Stomach (tissue), 9 donors: ENCODE measurements around the gene PARL. TPM values are rescaled to one million over a fixed set of nuclear protein-coding genes. Genes with fewer than 3 reads are reported as not detected.

Experiments
- DNase-seq, 2 donors: peaks; one replicate each; pipeline versions ENCODE4 v3.0.0 to v3.0.0-alpha.2; 2013 to 2019
- H3K27ac ChIP-seq, 5 donors: fragments of 200-600 bp in 4 of 5; sonication (generic) in 4 of 5; one replicate each; pipeline ENCODE4 v1.5.1; 2013 to 2019; ENCODE audit warnings: mild to moderate bottlenecking in 1 of 5, moderate library complexity in 1 of 5
- H3K27me3 ChIP-seq, 3 donors: fragments of 200-600 bp; sonication (generic); one replicate each; pipeline ENCODE4 v1.5.1; 2017 to 2019; ENCODE audit warnings: mixed run types in 1 of 3
- H3K36me3 ChIP-seq, 4 donors: fragments of 200-600 bp; sonication (generic); 1 replicate in 3 of 4; 2 replicates in 1 of 4; pipeline ENCODE4 v1.5.1; 2016 to 2019
- H3K4me1 ChIP-seq, 4 donors: fragments of 200-600 bp; sonication (generic); one replicate each; pipeline ENCODE4 v1.5.1; 2016 to 2019
- H3K4me3 ChIP-seq, 4 donors: fragments of 200-600 bp; sonication (generic) in 3 of 4; one replicate each; pipeline ENCODE4 v1.5.1; 2016 to 2019; ENCODE audit warnings: mild to moderate bottlenecking in 1 of 4
- H3K9me3 ChIP-seq, 4 donors: fragments of 200-600 bp; sonication (generic); one replicate each; pipeline ENCODE4 v1.5.1; 2016 to 2019
- EP300 ChIP-seq: sonication (generic); formaldehyde crosslinking; IDR thresholded peaks from one replicate; pipeline ENCODE4 v1.6.1; 2017; ENCODE audit warnings: antibody characterized with exemption
- POLR2A ChIP-seq, 4 donors: fragments of 450-650 bp; IDR thresholded peaks; one replicate each; pipeline ENCODE4 v1.6.1; 2016; ENCODE audit warnings: antibody characterized with exemption in 4 of 4, control low read depth in 2 of 4, mild to moderate bottlenecking in 1 of 4, moderate library complexity in 1 of 4
- POLR2AphosphoS5 ChIP-seq, 3 donors: sonication (generic); formaldehyde crosslinking; IDR thresholded peaks; one replicate each; pipeline ENCODE4 v1.6.1; 2016; ENCODE audit warnings: antibody characterized with exemption in 3 of 3
- WGBS, 5 donors: extraction: QIAGEN DNeasy Blood & Tissue Kit in 3 of 5; methylation state at CpG; one replicate each; pipeline versions ENCODE4 v1.1.5 to v1.1.7; 2013 to 2018; 5-methylcytosine and 5-hydroxymethylcytosine counted together
- intact Hi-C: fragments of 100-400 bp; cut with DNase I; formaldehyde crosslinking; loops from one replicate; pipeline ENCODE4 v1.15.1; 2023; ENCODE audit warnings: low total_unique reads
- polyA plus RNA-seq, 3 donors: library from polyadenylated mRNA; stranded (reverse); fragments of 200-250 nt; gene quantifications; one replicate each; pipeline ENCODE4 v1.2.3, GENCODE V29; 2013
- total RNA-seq, 5 donors: library from RNA; depleted of rRNA; stranded (reverse); fragments of >200 nt; gene quantifications; one replicate each; pipeline versions ENCODE4 v1.1.0 to v1.2.3, GENCODE V29; 2014 to 2016
- TF ChIP-seq, protein P1 (sequence below), 7 experiments: fragments of 450-650 bp in 4 of 7; fragments of 200-600 bp in 3 of 7; sonication (generic) in 3 of 7; IDR thresholded peaks; one replicate each; pipeline ENCODE4 v1.5.1; 2016 to 2019; ENCODE audit warnings: antibody characterized with exemption in 7 of 7, control low read depth in 2 of 7, mild to moderate bottlenecking in 1 of 7
- donor health status: healthy with polysubstance abuse.
- donor health status: Bipolar disorder and iron deficiency.
- donor health status: healthy.

Gene PARL
- total and polyA plus RNA-seq, 8 donors: 54.3 to 116 (median 85.0) TPM

DNA sequence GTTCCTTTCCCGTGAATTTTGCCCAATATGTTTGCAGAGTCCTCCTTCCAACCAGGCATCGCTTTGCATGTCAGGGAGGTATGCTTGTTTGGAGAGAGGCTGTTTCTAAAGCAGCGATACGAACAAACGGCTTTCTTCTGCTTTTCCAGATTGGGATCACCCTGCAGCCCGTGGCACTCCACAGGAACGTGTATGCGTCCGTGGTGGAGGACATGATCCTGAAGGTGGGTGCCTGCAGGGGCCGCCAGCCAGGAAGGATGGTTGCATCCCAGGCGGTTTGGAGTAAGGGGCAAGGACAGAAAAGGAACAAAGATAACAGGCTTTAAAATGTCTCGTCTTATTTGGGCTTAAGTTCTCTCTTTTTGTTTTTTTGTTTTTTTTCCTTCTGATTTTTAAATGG, 76.8 kb downstream of the PARL start:
- Histone ChIP-seq H3K4me3 (no peak overlapping the region), H3K9me3 (no peaks in the 10 kb centered on the region), H3K4me1 (peaks cover 0 to 4% (median 0%) of the 10 kb centered on the region in 4 donors), H3K36me3 (peaks cover 47 to 100% (median 98%) of the 10 kb centered on the region in 4 donors), H3K27ac (no peak overlapping the region), H3K27me3 (no peaks in the 10 kb centered on the region)
- intact Hi-C loops: no loop called here
- WGBS, 5 donors: 90 to 97% (median 94%) methylated on average over 12 of the region's 12 CpGs
- TF ChIP-seq EP300 (no peak), POLR2AphosphoS5 (IDR thresholded peaks at IDR 0.05) (no peak)
- TF ChIP-seq, protein P1, sequence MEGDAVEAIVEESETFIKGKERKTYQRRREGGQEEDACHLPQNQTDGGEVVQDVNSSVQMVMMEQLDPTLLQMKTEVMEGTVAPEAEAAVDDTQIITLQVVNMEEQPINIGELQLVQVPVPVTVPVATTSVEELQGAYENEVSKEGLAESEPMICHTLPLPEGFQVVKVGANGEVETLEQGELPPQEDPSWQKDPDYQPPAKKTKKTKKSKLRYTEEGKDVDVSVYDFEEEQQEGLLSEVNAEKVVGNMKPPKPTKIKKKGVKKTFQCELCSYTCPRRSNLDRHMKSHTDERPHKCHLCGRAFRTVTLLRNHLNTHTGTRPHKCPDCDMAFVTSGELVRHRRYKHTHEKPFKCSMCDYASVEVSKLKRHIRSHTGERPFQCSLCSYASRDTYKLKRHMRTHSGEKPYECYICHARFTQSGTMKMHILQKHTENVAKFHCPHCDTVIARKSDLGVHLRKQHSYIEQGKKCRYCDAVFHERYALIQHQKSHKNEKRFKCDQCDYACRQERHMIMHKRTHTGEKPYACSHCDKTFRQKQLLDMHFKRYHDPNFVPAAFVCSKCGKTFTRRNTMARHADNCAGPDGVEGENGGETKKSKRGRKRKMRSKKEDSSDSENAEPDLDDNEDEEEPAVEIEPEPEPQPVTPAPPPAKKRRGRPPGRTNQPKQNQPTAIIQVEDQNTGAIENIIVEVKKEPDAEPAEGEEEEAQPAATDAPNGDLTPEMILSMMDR (IDR thresholded peaks at IDR 0.05): no peak
- no peak for DNase-seq

DNA sequence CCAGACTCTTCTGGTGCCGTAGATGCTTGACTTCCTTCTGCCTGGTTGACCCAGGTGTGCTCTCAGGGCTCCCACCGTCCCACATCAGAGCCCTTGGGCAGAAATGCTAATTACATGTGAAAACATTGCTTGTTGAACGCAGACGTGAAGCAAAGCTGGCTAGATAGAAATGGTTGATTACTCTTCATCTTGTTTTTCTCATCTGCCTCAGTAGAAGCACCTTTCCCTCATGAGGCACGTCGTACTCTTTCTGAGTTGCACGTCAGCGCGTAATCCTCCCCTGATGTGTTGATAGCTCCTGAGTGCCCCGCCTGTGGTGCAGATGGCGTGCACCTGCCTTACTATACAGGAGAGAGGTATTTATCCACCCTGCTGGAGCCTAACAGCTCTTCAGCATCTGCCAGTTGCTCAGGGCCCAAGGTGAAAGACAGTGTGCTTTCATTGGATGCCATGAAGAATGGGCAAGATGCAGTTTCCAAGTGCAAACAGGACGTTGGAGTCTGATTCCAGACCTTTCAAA, 77.4 kb downstream of the PARL start:
- Histone ChIP-seq H3K9me3 (no peaks in the 10 kb centered on the region), H3K4me1 (peaks cover 0 to 4% (median 0%) of the 10 kb centered on the region in 4 donors), H3K4me3 (no peak overlapping the region), H3K27ac (no peak overlapping the region), H3K36me3 (peaks cover 52 to 100% (median 100%) of the 10 kb centered on the region in 4 donors), H3K27me3 (no peaks in the 10 kb centered on the region)
- DNase-seq: no peak
- WGBS, 5 donors: 92 to 96% (median 95%) methylated on average over 12 of the region's 12 CpGs
- no peak for TF ChIP-seq EP300
- no peak for TF ChIP-seq POLR2A (IDR thresholded peaks at IDR 0.05)
- TF ChIP-seq, protein P1 (IDR thresholded peaks at IDR 0.05): no peak
- no peak for TF ChIP-seq POLR2AphosphoS5 (IDR thresholded peaks at IDR 0.05)
- intact Hi-C loops: no loop called here

DNA sequence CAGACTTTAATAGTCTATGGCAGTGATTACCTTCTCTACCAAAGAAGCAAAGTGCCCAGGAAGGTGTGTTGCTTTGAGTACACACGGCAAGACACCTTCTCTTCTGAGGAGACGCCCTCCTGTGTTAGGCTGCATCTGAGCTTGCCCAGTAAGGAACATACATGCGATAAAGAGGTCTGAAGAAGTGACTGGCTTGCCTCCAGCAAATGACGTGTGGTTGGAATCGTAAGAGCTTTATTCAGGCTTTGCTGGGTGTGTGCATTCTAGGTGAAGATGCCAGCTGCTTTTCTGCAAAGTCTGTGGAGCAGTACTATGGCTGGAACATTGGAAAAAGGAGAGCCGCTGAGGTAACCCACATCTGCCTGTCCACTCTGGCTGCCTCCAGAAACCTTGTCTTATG, 81.7 kb downstream of the PARL start:
- WGBS, 5 donors: 68 to 79% (median 73%) methylated on average over 5 to 6 of the region's 6 CpGs

DNA sequence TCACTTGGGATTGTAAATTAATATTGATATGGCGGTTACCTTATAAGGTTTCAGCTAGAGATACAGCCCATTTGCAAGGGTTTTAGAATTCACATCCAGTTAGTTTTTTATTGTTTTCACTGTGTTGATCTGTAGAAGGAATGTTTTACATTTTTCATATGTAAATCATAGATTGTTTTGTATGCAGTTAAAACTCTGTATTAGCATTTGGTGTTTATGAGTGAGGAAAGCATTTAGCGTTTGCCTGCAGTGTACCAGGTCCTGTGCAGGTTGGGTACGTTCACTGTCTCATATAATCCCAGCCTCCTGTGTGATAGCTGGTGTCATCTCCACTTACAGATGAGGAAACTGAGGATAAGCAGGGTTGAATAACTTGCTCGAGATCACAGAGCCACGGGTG, 83.1 kb downstream of the PARL start:
- 85 to 96% (median 93%) methylated on average over 5 of the region's 5 CpGs for WGBS, 5 donors
- intact Hi-C loops: no loop called here
- H3K4me1 ChIP-seq: no peaks in the 10 kb centered on the region
- TF ChIP-seq POLR2AphosphoS5 (IDR thresholded peaks at IDR 0.05) (no peak), POLR2A (IDR thresholded peaks at IDR 0.05) (no peak), EP300 (no peak)
- TF ChIP-seq, protein P1 (IDR thresholded peaks at IDR 0.05): no peak
- no peaks in the 10 kb centered on the region for H3K9me3 ChIP-seq
- H3K27ac ChIP-seq: no peak overlapping the region
- peaks cover 46 to 97% (median 97%) of the 10 kb centered on the region in 4 donors for H3K36me3 ChIP-seq
- H3K27me3 ChIP-seq: no peaks in the 10 kb centered on the region
- H3K4me3 ChIP-seq: no peak overlapping the region
- no peak for DNase-seq

More for the DNA sequence above, 81.7 kb downstream of the PARL start:
- Histone ChIP-seq H3K9me3 (no peaks in the 10 kb centered on the region), H3K27me3 (no peaks in the 10 kb centered on the region), H3K4me1 (no peaks in the 10 kb centered on the region), H3K4me3 (no peak overlapping the region), H3K27ac (no peak overlapping the region), H3K36me3 (peaks cover 57 to 100% (median 98%) of the 10 kb centered on the region in 4 donors)
- intact Hi-C loops: no loop called here
- no peak for DNase-seq
- no peak for TF ChIP-seq POLR2AphosphoS5 (IDR thresholded peaks at IDR 0.05)
- no peak for TF ChIP-seq POLR2A (IDR thresholded peaks at IDR 0.05)
- TF ChIP-seq EP300: no peak
- TF ChIP-seq, protein P1 (IDR thresholded peaks at IDR 0.05): no peak
